Endothelial cell of umbilical vein (primary cell): Measurements from ENCODE around the gene ASXL1. TPM values are rescaled to one million over a fixed set of nuclear protein-coding genes. Genes with fewer than 3 reads are reported as not detected.

Experiments used
- BruUV-seq: library from RNA; stranded (reverse); fragments of 400-500 nt; replicated peaks from 2 replicates; lab custom pipeline; 2021; lab: Mats Ljungman, UMichigan
- CTCF ChIA-PET: fragments of 300-600, 350-600 bp; sonication (Branson Sonifier 250); formaldehyde crosslinking; loops from one replicate; lab custom pipeline; 2021; ENCODE audit warnings: antibody characterized with exemption, inconsistent platforms; lab: Charles Lee
- POLR2A ChIA-PET: fragments of 300-600, 350-600 bp; sonication (Branson Sonifier 250); formaldehyde crosslinking; loops from one replicate; lab custom pipeline; 2021; ENCODE audit warnings: antibody characterized with exemption, inconsistent platforms; lab: Charles Lee
- DNase-seq: peaks from one replicate; pipeline ENCODE4 v3.0.0-alpha.2; 2011; ENCODE audit warnings: low read depth, low spot score
- FAIRE-seq: peaks from 2 replicates; lab custom pipeline; 2011; peaks lifted over from hg19 to GRCh38; lab: Jason Lieb, UNC
- H2AFZ ChIP-seq: 2 replicates; pipeline ENCODE4 v1.6.0; 2012; ENCODE audit warnings: low read depth, low read length, control low read depth, inconsistent platforms
- H3K27ac ChIP-seq: 2 replicates; pipeline ENCODE4 v1.5.1; 2011; ENCODE audit warnings: low read depth, mild to moderate bottlenecking, control low read depth, low read length, moderate library complexity; ENCODE audit not compliant: insufficient read depth
- H3K27me3 ChIP-seq, 2 experiments: 2 replicates each; pipeline versions ENCODE4 v1.6.0 to v1.6.1; 2011; ENCODE audit warnings: low read length in 2 of 2, mixed read lengths in 1 of 2; ENCODE audit not compliant: control insufficient read depth in 2 of 2, insufficient read depth in 2 of 2
- H3K36me3 ChIP-seq, 2 experiments: 2 replicates in 1 of 2; 3 replicates in 1 of 2; pipeline ENCODE4 v1.5.1; 2011; ENCODE audit warnings: low read length in 2 of 2, mild to moderate bottlenecking in 1 of 2, moderate library complexity in 1 of 2; ENCODE audit not compliant: control insufficient read depth in 2 of 2, insufficient read depth in 2 of 2; ENCODE audit errors: extremely low read depth in 1 of 2
- H3K4me1 ChIP-seq: 3 replicates; pipeline ENCODE4 v1.5.1; 2011; ENCODE audit warnings: mild to moderate bottlenecking, low read length; ENCODE audit not compliant: control insufficient read depth, insufficient read depth; ENCODE audit errors: extremely low read depth
- H3K4me2 ChIP-seq: 2 replicates; pipeline ENCODE4 v1.6.1; 2011; ENCODE audit warnings: low read length, control low read depth, mixed read lengths; ENCODE audit not compliant: insufficient read depth
- H3K4me3 ChIP-seq, 3 experiments: fragments of 200-600 bp in 1 of 3; sonication (generic), shearing (Covaris generic) in 1 of 3; replicated peaks in 1 of 3; 2 replicates each; pipeline ENCODE4 v1.5.1; 2011 to 2016; ENCODE audit warnings: control low read depth in 3 of 3, low read length in 3 of 3, mild to moderate bottlenecking in 2 of 3, inconsistent platforms in 1 of 3, low read depth in 1 of 3, moderate library complexity in 1 of 3; ENCODE audit not compliant: insufficient read depth in 1 of 3
- H3K79me2 ChIP-seq: 2 replicates; pipeline ENCODE4 v1.6.0; 2012; ENCODE audit warnings: low read length, inconsistent platforms; ENCODE audit not compliant: control insufficient read depth, insufficient read depth
- H3K9ac ChIP-seq: replicated peaks from 2 replicates; pipeline ENCODE3; 2011; ENCODE audit warnings: low read length, control low read depth; ENCODE audit not compliant: insufficient read depth; ENCODE audit errors: extremely low read depth
- H3K9me1 ChIP-seq: replicated peaks from 3 replicates; pipeline ENCODE4 v1.6.0; 2011; ENCODE audit warnings: mild to moderate bottlenecking, low read length; ENCODE audit not compliant: control insufficient read depth, insufficient read depth; ENCODE audit errors: extremely low read depth
- H3K9me3 ChIP-seq: replicated peaks from 2 replicates; pipeline ENCODE4 v1.5.1; 2012; ENCODE audit warnings: low read length, inconsistent platforms; ENCODE audit not compliant: control insufficient read depth, insufficient read depth
- H4K20me1 ChIP-seq: replicated peaks from 2 replicates; pipeline ENCODE3; 2011; ENCODE audit warnings: mild to moderate bottlenecking, low read length; ENCODE audit not compliant: control insufficient read depth, insufficient read depth; ENCODE audit errors: extremely low read depth
- EZH2 ChIP-seq: IDR thresholded peaks from 2 replicates; pipeline ENCODE4 v1.6.1; 2012; ENCODE audit warnings: borderline replicate concordance, low read depth, mild to moderate bottlenecking, moderate library complexity, low read length, inconsistent platforms; ENCODE audit not compliant: severe bottlenecking
- FOS ChIP-seq: IDR thresholded peaks from 2 replicates; pipeline ENCODE4 v1.6.1; 2011; ENCODE audit warnings: mild to moderate bottlenecking, low read length, moderate library complexity, borderline replicate concordance; ENCODE audit not compliant: insufficient read depth
- JUN ChIP-seq: IDR thresholded peaks from 2 replicates; pipeline ENCODE4 v1.6.1; 2011; ENCODE audit warnings: borderline replicate concordance, low read depth; ENCODE audit not compliant: insufficient read length, insufficient read depth
- MYC ChIP-seq: IDR thresholded peaks from one replicate; pipeline ENCODE4 v1.6.1; 2011; ENCODE audit warnings: mild to moderate bottlenecking, low read depth, low read length
- dilution Hi-C: fragments of 300-500 bp; cut with MboI; formaldehyde crosslinking; loops from one replicate; pipeline ENCODE4 v1.15.0; 2019; ENCODE audit warnings: low sequenced_read_pairs; ENCODE audit not compliant: extremely low pct_ligation_motif_present
- intact Hi-C: fragments of 100-400 bp; cut with micrococcal nuclease; formaldehyde crosslinking; loops from one replicate; pipeline ENCODE4 v1.10.0; 2022
- polyA plus RNA-seq, 4 experiments: library from polyadenylated mRNA; depleted of rRNA in 3 of 4; stranded (reverse) in 3 of 4; unstranded in 1 of 4; fragments of >200 nt; gene quantifications; 2 replicates each; pipeline versions ENCODE4 v1.2.1 to v1.2.3, GENCODE V29; 2011 to 2012; ENCODE audit warnings: missing spikeins in 1 of 4
- total RNA-seq: library from RNA; stranded (reverse); gene quantifications from 2 replicates; pipeline ENCODE4 v1.2.3, GENCODE V29; 2021
- TF ChIP-seq, protein P1 (sequence below), 2 donors: IDR thresholded peaks; 1 replicate in 1 of 2; 2 replicates in 1 of 2; pipeline ENCODE4 v1.5.1; 2011; ENCODE audit warnings: low read length in 2 of 2, mild to moderate bottlenecking in 2 of 2, moderate library complexity in 2 of 2, control low read depth in 1 of 2, inconsistent platforms in 1 of 2, low read depth in 1 of 2; ENCODE audit not compliant: insufficient read depth in 1 of 2; ENCODE audit errors: extremely low read depth in 1 of 2

The ASXL1 gene
- total and polyA plus RNA-seq, 2 donors (not counting 3 experiments of a cell fraction or from before 2014, with no cell fraction given), result 45.4 to 101 TPM

DNA sequence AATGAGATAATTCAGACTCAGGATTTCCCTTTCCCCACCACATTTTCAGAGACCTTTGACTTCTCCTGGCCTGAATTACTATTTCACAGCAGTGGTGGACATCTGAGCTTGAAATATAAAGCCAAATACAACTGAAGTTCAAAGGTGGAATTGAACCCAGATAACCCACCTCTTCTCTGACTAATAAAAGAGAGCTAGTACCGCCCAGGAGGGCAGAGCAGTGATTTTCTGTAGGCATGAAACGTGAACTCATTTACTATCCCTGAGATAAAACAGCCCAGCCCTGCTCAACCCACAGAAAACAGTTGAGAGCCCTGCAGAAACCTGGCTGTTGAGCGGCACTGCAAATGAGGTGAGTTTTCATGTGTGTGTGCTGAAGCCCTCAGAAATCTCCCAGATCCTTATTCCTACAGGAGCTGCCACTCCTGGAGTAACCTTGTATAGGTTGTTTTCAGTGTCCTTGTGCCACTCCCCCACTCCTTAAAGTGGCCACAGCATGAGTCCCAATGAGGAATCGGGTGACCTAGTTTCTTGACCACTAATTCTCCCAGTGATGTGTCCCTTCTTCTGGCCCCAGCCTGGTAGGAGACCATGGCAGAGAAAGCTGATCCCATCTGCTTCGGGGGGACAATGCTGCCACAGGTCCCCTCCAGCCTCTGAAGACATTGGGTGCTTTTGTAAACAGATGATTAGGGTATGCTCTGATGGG is 127.8 kb downstream of the ASXL1 start:
- Histone ChIP-seq H3K36me3 (no peaks in the 10 kb centered on the region), H3K9me1 (no peaks in the 10 kb centered on the region), H3K4me2 (peak overlapping the region; percentile 86), H3K27ac (peak overlapping the region; percentile 96), H3K9me3 (no peaks in the 10 kb centered on the region), H4K20me1 (no peaks in the 10 kb centered on the region), H3K27me3 (no peaks in the 10 kb centered on the region), H3K4me3 (no peak overlapping the region), H2AFZ (no peak overlapping the region), H3K79me2 (peaks cover 23% of the 10 kb centered on the region), H3K4me1 (peaks cover 26% of the 10 kb centered on the region), H3K9ac (peak overlapping the region; percentile 92)
- ChIA-PET POLR2A (interaction anchor here (2.6 kb wide), 1 partner anchor 12 kb away, joined by 7 read pairs; no protein-coding TSS in a partner anchor), CTCF (interaction anchor here (0.8 to 4.5 kb wide), 18 partner anchors 10 to 169 kb away, joined by 3 to 45 read pairs (median 6); no protein-coding TSS in a partner anchor)
- TF ChIP-seq, protein P1, sequence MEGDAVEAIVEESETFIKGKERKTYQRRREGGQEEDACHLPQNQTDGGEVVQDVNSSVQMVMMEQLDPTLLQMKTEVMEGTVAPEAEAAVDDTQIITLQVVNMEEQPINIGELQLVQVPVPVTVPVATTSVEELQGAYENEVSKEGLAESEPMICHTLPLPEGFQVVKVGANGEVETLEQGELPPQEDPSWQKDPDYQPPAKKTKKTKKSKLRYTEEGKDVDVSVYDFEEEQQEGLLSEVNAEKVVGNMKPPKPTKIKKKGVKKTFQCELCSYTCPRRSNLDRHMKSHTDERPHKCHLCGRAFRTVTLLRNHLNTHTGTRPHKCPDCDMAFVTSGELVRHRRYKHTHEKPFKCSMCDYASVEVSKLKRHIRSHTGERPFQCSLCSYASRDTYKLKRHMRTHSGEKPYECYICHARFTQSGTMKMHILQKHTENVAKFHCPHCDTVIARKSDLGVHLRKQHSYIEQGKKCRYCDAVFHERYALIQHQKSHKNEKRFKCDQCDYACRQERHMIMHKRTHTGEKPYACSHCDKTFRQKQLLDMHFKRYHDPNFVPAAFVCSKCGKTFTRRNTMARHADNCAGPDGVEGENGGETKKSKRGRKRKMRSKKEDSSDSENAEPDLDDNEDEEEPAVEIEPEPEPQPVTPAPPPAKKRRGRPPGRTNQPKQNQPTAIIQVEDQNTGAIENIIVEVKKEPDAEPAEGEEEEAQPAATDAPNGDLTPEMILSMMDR (IDR thresholded peaks at IDR 0.05; ENCODE audit: extremely low read depth in 1 of 2, insufficient read depth in 1 of 2, low read depth in 1 of 2, low read length in 2 of 2), result no peak
- TF ChIP-seq JUN (no peak), MYC (no peak), FOS (no peak), EZH2 (no peak)
- DNase-seq, result peak; percentile 61
- dilution Hi-C loops (no loop called here), intact Hi-C loops (loop anchor here (1.0 kb wide), 4 partner anchors 11 to 35 kb away; no protein-coding TSS in a partner anchor)
- BruUV-seq, result no TSS peak
- FAIRE-seq, result peak; percentile 59
